ENCODE measurements around the gene AKR7A2.
"Not testable (repeated sequence)": the region's sequence is repeated elsewhere in the genome, so short reads cannot be mapped to it uniquely, and the experiment has no call there.

The AKR7A2 gene

GRCh38 chr1:19262047-19262446, 49.9 kb downstream of the AKR7A2 start:
- no peak for DNase-seq (ENCODE audit: low read depth, low spot score)

- no peak for DNase-seq (ENCODE audit: low read depth, low spot score)
These were observed 51.5 kb downstream of the AKR7A2 start for GRCh38 chr1:19260211-19261138.

DNA sequence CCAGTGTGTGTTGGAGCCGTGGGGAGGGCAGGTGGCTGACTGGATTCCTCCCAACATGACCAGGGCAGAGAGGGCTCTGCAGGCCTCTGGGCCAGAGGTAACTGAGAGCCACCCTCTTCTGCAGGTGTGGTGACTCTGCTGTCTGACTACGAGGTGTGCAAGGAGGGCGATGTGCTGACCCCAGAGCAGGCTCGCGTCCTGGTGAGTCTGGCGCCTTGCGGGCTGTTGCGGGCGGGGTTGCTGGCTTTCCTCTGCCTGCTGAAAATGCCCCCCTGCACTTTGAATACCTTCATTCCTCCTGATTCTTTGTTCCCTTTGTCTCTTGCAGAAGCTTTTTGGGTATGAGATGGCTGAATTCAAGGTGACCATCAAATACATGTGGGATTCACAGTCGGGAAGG, 53.6 kb downstream of the AKR7A2 start:
- no peak for DNase-seq (ENCODE audit: low read depth, low spot score)

DNA sequence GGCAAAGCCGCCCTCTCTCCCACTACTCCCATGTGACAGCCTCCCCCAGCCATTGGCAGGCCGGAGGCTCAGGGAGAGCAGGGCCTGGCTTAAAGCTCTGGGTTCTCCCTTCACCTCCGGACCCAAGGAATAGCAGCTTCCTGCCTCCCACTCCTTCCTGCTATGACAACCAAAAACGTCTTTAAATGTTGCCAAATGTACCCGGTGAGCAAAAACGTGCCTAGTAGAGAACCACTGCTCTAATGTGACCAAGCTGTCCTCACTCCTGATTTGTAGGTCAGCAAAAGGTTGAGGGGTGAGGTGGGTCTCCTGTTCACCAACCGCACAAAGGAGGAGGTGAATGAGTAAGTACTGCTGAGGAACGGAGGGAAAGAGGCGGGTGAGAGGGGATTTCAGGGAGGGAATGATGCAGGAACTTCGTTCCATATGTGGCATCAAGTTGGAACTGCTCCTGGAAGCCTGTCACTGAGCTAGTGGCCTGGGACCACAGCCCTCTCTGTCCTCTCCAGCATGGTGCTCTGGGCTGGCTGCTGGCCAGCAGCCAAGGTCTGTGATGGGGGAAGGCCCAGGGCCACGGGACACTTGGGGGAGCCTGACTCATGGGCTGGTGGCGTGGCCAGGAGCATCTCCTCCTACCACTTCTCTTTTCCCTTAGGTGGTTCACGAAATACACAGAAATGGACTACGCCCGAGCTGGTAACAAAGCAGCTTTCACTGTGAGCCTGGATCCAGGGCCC, 54.6 kb downstream of the AKR7A2 start:
- no peak for DNase-seq (ENCODE audit: low read depth, low spot score)

DNA sequence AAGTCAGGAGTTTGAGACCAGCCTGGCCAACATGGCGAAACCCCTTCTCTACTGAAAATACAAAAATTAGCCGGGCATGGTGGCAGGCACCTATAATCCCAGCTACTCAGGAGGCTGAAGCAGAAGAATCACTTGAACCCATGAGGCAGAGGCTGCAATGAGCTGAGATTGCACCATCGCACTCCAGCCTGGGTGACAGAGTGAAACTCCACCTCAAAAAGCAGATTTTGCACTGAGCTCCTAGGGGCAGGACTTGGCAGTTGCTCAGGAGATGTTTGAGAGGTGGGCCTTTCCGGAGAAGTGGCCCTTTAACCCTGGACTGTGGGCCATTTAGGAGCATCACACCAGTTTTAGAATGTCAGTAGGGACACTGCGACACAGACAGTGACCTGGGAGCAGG, 55.6 kb downstream of the AKR7A2 start:
- DNase-seq (ENCODE audit: low read depth, low spot score) = not testable (repeated sequence)

- no peak for DNase-seq (ENCODE audit: low read depth, low spot score)
These were observed 56.7 kb downstream of the AKR7A2 start for GRCh38 chr1:19255288-19255687.

DNA sequence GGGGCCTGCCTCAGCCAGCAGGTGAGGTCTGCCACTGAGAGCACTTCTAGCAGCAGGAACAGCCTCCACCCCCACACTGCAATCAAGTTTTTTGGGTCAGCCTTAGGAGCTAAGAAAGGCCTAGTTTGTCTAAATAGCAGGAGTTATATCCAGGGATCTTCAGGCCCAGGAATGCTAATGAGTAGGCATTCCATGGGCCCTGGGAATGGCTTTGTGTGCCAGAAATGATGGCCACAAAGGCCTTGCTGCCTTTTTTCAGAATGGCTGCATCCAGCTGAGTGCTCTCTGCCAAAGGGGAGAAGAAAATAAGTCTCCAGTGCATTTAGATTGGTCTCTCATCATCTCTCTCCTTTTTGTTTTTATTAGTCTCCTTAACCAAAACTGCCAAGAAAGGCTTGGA, 57.5 kb downstream of the AKR7A2 start:
- no peak for DNase-seq (ENCODE audit: low read depth, low spot score)

Data from iPS DF 19.7 (cell line).